Activated CD4-positive, alpha-beta T cell treated with anti-CD3 and anti-CD28 coated beads, Interleukin-2, amount 50 U/mL, for 24 hours (primary cell): ENCODE measurements around the gene PDX1.

ENCODE experiments used
- DNase-seq, 2 donors: peaks; one replicate each; pipeline ENCODE4 v3.0.0-alpha.2; 2020; ENCODE audit warnings: low read depth in 1 of 2, low spot score in 1 of 2

Gene PDX1

DNA sequence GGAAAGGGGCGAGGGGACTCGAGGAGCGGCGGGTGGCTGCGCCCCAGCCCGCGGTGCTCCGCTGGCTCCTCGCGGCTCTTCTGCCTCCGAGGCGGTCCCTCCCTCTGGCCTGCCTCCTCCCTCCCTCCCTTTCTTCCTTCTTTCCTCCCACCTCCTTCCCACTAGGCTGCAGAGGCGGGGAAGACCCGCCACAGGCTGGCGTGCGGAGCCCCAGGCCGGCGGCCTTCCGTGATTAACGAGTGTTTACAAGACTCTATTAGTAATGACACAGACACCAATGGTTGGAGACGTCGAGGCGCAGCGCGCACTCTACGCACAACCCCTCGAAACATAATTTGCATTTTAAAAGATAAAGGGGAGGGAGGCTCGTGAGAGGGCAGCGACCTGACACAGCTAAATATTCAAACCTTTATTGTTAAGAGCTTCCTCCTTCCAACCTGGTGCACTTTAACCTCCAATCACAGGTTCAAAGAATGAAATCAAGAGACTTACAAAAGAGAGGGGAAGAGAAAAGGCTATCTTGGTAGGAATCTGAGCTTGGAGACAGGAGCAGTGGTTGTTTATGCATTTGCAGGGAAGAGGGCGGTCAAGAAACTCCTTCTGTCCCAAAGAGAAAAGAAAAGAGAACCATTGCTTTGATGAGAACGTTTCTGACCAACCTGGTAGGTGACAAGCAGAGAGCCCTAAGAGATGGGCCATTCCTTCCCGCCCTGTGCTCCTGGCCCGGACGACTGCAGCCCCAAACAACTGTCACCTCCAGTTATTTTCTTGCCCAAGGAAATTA, 49.5 kb downstream of the PDX1 start, which contains the start of gene CDX2:
CDX2 (minus strand) TSS at position 234 of the 784 bp plus-strand sequence. CDS start 309 bp downstream, outside the sequence.
- no peak for DNase-seq

- no peak for DNase-seq
Observed at GRCh38 chr13:27969866-27970229, 50.0 kb downstream of the PDX1 start.

DNA sequence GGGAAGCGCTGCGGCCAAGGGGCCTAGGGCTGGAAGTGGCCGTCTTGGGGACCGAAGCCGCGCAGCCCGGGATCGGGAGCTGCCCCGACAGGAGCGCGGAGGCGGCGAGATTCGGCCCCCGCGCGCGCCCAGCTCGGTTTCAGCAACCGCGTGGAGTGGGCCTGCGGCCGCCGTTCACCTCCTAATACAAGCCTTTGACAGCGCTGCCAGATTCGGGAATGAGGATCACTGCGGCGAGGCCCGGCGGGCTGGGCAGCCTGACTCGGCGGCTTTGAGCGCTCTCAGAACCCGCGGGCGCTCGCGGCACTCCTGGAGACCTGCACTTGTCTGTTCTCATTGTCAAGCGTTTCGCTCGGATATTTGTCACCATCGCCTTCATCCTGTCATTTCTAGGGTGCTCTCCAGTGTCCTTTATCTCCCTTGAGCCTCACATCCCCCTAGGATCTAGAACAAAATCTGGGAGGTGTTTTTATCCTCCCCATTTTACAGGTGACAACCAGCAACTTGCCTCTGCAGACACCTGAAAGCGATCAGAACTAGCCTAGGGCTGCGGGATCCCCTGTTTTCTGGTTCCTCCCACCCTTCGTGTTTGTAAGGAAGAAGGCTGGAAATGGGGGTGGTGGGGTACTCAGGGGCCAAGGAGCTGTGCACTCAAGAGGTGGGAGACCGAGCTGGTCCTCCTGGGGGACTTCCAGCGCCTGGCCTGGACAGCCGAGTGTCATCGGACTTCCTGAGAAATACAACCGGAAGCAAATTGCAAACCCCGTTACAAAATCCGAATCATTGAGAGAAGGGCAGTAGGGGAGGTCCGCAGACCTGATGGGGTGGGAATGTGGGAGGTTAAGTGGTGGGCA, 50.8 kb downstream of the PDX1 start:
- DNase-seq: no peak

DNA sequence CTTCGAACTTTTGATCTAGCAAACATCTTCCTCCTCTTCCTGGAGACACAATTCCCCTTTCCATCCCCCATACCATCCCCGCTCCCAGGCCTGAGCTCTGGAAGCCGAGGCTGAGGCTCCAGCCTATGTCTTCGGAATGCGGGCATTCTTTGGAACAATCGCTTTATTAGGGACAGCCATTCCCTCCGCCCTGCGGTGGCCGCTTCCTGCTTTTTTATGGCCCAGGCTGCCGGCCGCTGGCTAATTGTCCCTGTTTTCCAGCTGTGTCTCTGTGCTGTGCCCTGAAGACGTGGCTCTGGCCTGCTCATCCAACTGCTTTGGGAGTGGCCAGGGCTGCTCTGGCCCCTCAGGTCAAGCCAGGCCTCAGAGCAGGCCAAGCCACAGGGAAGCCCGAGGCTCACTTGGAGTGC, 51.4 kb downstream of the PDX1 start:
- DNase-seq: no peak

DNA sequence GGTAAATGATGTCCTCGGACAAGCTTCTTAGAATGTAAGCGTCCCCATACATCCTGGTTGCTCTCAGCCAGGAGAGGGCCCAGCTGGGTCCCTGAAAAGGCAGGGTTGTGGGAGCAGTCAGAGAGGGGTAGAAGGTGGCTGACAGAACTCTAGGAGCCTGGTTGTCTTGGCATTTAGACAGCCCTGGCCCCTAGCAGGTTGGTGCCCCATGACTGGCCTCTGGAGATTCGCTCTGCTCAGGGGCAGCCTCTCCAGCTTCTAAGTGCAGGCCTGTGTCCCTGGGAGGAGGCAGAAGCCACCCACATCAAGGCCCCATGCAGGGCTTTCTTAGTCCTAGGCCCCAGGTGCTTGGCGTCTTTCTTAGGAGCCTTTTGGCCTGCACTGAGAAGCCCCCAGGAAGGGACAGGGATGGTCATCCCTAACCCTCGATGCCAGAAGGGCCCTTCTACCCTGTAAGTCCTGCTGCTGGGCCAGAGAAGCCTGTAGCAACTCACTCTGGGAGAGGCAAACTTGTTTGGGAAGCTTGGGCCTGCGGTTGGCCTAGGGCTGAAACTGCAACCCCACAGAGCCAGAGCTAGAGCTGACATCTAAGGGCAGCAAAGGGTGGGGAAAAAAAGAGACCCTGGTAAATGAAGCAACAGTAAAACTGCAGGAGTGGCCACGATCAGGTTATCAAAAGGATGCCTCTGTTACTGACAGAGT, 52.1 kb downstream of the PDX1 start:
- DNase-seq: no peak

DNA sequence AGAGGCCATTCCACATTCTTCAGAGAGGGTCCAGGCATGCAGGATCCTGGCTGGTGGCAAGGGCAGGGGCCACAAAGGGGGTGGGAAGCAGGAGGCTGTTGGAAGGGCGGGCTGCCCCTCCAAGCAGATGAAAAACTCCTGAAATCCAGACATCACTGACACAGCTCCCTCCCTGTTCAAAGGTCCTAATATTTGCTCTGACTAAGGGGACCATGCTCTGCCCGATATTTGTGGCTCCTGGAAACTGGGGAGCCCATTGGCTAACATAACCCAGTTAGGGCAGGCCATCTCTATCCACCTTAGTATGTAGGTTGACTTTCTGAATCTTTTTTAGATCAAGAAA, 52.6 kb downstream of the PDX1 start:
- DNase-seq: no peak

DNA sequence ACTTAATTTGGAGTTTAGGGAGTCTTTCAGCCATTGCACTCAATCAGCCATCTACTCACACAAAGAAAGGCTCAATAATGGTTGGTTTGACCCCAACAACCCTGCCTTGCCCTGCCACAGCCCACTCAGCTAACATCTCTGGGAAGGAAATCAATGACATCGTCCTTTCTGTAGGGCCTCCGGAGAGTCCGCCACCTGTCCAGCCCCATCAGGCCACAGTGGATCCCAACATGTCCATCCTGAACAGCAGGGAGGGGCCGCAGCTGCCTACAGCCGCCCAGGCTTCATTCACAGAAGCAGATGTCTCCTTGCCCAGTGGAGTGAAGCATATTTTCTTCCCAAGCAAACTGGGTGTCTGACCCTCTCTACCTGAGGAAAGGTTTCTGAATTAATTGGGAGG, 53.5 kb downstream of the PDX1 start:
- no peak for DNase-seq

DNA sequence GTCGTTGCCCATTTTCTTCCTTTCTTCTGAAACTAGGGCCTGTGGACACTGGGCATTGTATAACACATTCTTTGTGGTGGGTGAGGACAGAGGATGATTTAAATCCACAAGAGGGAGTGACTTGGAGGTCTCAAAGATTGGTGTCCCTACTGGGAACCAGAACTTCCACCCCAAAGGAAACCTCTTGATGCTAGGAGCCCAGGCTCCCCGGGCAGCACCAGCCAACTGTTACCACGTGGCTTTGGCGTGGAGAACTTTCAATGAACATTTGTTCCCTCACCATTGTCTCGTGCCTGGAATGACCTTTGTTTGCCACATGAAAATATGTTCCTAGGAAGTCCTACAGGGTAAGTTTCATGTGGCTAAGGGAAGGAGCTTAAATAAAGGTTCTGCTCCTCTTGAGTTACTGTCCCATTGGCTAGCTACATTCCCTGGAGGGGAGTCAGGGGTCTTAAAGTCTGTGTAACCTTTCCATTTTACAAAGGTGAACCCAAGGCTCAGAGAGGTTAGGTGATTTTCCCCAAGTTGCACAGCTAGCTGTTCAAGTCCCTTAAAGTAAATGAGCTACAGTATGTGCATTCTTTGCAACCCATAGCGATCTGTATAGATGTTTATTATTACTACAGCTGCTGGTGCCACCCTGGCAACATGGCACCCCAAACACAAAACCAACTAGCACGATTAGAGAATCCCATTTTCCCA, 54.3 kb downstream of the PDX1 start:
- DNase-seq: no peak
